PC-9 (cell line): ENCODE results near the gene LRRC37A2.
"Not testable (repeated sequence)": the region's sequence is repeated elsewhere in the genome, so short reads cannot be mapped to it uniquely, and the experiment has no call there.

ENCODE experiments used
- CTCF ChIP-seq: fragments of 200-600 bp; sonication (generic); conservative IDR thresholded peaks from 2 replicates; pipeline ENCODE4 v1.6.1; 2017; ENCODE audit warnings: mixed run types, antibody characterized with exemption, mild to moderate bottlenecking, moderate library complexity
- EZH2 ChIP-seq: fragments of 200-600 bp; sonication (generic); IDR thresholded peaks from 2 replicates; pipeline ENCODE4 v1.8.0; 2017; ENCODE audit warnings: antibody characterized with exemption, low read depth

- not testable (repeated sequence) for TF ChIP-seq EZH2, CTCF
These were observed 67.8 kb downstream of the LRRC37A2 start for GRCh38 chr17:46580082-46580481.
